Hematopoietic multipotent progenitor cell treated with erythropoietin and hydrocortisone succinate and interleukin-3 and kit ligand, for 15 days (in vitro differentiated cells): ENCODE results near the gene SLC9A9.

ENCODE experiments used
- DNase-seq: peaks from one replicate; pipeline ENCODE4 v3.0.0-alpha.2; 2015; ENCODE audit warnings: low spot score

Gene SLC9A9

DNA sequence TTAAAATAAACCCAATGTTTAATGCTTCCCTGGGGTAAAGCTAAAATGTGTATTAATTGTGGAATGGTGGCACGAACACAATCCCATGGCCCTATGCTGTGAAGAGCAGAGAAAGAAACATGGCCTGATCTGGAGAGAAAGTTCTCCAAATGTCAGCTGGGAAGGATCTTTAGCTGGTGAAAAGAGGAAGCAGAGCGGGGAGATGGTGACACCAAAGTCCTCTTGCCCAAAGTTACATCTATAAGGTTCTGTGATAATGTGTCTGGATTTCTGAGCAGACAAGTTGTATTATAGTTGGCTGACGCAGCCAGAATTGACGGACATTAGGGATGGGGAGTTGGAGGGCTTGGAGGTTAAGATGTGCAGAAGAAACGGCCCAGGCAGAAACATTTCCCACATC, 532.5 kb downstream of the SLC9A9 start:
- DNase-seq: no peak

DNA sequence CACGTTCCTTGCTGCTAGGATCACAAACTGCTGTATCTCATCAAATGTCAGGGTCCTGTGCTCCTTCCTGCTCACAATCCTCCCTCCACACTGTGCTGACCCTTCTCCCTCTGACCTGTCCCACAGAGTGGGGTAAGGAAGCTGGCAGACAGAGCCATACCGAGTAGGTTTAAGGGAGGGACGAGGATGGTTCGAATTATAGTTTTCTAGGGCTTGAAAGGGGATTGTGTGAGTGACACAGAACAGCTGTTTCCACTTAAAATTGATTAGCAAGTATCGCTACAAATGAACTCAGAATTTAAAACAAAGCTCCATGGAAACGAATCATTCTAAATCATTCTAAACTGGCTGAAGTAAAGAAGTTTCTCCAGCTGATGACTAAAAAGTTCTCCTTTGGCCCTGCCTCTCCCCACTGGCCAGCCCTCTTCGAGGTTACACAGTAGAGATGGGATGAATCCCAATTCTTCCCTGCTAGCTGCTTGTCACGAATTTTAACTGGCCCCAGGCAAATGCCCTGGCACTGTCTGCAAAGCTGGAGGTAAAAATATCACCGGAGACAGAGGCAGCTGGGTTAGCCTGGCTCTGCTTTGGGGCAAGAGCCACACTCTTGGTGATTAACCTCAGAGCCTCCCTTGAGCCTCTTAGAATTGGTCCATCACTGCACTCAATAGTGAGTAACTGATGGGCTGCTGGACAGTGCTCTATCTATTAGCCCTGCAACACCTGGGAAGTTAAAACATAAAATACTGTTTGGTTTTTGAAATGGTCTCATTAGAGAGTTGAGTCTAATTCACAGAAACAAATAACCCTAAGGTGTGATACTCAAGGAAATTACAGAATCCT, 533.8 kb downstream of the SLC9A9 start:
- no peak for DNase-seq

DNA sequence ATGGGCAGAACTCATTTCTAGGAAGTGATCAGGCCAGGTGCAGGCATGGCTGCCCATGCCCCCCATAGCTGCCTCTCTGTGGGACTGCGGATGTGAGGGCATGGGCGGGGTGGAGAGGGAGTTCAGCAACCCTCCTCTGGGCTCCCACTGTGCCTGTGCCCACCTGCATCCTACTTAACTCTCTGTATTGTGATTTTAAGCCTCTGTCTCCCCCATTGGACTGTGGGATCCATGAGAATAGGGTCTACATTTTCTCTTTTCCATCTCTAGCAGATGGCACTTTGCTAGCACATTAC, 534.4 kb downstream of the SLC9A9 start:
- DNase-seq: no peak

DNA sequence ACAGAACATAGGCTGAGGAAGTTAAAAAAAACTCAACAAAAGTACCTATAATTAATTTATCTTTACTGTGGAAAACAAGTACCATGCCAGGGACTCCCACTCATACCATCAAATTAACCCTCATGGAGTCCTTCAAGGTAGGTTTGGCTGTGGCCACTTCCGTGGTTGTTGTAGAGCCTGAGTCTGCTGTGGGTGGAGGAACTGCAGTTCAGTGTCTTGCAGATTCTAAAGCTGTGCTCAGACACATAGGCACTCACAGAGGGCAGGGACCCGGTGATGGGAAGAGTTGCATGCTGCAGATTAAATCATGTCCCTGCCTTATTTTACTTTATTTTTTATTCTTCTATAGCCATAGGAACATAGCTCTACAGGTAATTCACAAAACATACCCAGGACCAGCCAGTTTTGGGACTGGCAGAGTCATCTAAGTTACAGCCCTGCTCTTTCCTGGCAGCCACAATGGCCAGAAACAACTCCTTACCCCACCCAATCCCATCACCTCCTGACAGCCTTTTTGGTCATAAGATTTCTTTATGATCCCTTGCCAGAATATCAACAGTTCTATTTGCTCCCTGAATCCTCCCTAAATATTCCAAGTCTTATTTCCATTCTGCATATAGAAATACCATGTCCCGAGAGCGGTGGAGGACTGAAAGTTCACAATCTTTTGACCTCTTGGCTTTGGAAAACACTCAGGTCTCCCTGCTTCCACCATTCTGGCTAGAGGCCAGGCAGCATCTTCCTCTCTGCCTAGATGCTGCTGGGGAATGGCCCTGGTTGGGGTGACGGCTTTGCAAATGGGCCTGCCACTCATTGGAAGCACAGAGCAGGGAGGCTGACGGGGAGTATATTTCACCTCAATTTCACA, 535.0 kb downstream of the SLC9A9 start:
- no peak for DNase-seq

DNA sequence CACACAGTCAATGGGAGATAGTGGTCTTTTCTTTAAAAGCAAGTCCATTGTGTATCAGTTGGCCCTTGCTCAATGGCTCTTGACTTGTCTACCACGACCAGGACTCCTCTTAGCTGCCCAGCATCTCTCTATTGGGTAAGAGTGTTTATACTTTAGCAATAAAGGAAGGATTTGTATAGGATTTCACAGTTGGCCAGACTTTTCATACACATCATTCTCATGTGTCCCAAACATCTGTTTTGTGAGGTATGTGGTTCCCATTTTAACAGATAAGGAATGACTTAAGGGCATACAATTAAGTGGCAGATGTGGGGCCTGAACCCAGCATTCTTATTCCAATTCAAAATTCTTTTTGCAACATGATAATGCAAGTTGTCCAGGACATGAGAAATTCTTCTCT, 537.2 kb downstream of the SLC9A9 start:
- no peak for DNase-seq

DNA sequence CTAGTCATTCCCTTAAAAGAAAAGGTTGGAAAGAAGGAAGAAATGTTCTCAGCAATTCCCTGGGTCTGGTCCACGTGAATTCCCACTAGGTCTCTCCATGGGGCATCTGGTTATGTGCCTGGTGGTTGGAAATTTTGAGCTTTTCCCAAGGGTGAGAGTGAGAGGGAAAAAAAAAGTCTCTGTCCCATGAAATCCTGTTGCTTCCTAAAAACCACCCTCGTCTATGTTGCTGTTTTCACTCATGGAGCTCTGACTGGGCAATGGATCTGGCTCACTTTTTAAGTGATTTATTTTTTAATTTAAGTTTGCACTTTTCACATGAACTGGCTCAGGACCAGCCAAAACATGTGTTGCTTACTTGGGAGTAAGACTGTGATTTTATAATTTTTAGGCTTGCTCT, 538.6 kb downstream of the SLC9A9 start:
- no peak for DNase-seq

DNA sequence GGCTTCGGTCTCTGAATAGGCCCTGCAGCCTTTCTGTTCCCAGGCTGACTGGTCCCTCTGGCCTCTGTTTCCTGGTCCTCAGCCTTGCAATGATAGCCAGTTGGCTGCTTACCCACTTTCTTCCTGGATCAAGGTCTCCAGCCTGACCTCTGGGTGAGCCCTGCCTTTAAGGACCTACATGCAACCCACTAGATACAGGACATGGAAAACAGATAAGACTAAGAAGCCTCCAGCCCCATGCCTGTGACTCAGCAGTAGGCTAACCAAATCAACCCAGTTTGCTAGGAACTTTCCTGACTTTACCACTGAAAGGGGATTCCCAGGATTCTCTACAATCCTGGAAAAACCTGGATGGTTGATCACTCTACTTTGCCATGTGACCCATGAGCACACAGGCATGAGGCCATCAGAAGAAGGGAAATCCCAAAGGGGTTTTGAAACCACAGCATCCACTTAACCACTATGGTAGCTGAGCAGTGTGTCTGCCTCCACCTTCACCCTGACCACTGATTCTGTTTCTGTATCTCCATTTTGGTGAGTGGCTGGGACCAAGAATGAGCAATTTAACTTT, 540.6 kb downstream of the SLC9A9 start:
- DNase-seq: peak; percentile 76

DNA sequence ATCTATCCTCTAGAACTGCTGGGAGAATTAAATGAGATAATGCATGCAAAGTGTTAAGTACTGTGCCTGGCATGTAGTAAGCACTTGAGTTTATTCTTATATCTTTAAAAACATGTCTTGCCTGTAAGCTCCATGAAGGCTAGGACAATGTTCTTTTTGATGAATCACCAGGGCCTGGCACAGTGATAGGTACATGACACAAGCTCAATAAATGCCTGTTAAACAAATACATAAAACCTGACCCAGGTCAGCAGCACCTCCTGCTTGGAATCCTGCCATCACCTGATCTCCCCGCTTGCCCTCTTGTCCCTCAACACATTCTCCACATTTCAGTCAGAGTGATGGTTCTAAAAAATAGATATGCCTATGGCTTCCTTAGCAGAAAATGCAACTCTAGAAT, 541.9 kb downstream of the SLC9A9 start:
- DNase-seq: peak; percentile 62

DNA sequence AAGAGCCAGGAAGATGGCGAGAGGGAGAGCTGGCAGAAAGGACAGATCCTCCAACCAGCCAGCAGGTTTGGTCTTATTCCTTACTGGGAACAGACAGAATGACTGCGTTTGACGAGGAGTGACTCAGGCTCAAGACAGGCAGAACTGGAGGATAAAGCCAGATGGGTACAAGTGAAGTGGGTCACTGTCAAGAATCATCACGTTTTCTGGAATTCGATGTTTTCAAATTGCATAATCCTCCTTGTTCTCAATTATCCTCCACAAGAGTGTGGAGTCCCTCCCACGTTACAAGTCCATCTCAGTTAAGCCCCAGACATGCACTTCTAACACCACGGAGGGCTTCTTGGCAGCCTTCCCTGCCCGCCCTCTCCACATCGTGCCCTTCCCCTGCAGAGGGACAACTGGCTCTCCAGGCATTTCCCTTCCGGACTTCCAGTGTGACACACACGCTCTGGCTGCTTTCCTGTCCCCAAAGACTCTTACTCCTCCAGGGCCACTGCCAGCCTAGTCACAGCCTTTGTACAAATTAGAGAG, 545.6 kb downstream of the SLC9A9 start:
- no peak for DNase-seq

DNA sequence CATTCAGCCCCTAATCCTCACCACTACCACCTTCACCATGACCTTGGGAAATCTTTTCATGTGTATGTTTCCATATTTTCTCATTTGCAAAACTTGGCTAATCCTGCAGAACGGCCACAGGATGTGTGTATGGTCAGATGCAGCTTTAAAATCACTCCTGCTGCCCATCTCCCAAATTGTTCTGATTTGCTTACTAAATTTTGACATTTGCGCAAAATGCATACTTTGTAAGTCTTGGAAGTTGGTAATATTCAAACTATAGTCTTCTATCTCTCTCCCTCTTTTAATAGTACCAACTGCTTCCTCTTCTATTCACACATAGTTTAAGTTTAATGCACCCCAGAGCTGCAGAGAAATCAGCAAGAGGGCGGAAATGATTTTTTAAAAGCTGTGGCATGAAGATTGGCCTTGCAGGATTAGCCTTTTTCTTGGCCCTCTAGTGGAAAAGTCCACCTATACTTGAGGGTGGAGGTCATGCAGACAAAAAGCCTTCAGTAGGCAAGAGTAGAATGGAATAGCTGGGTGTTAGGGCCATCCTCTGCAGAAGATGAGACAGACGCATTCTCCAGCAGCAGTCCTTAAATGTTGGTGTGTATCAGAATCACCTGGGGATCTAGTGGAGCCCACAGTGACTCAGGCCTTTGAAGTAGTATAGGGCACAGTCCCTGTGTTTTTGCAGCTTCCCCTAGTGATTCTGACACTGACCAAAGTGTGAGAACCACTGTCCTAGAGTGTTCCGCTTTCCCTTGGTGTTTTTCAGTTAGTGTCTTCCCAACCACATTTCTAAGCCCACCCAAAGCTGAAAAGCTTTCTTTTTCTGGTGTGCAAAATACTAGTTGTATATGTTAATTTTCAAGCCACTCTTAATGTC, 547.0 kb downstream of the SLC9A9 start:
- DNase-seq: no peak

DNA sequence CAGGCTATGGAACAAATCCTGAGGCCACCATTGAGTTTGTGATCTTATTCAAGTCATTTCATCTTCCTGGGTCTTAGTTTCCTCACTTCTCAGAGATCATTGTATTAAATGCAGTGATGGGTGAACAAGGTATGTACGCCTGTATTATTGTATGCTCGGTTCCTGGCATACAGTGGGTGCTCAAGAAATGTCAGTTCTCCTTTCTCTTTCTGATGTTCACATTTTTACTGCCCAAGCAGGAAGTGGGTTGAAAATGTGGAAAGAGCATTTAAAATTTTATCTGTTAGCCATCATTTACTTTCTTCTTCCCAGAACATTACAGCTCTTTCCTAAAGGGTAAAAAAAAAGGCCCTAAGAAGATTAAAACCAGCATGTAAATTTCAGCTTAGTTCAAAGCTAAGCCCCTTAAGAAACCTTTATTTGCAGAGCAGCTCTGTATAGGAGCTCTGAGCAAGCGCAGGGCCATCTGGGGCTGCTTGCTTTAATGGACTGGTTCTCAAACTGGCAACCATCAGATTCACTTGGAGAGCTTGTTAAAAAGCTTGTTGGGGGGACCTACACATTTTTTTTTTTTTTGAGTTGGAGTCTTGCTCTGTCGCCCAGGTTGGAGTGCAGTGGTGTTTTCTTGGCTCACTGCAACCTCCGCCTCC, 549.3 kb downstream of the SLC9A9 start:
- no peak for DNase-seq

DNA sequence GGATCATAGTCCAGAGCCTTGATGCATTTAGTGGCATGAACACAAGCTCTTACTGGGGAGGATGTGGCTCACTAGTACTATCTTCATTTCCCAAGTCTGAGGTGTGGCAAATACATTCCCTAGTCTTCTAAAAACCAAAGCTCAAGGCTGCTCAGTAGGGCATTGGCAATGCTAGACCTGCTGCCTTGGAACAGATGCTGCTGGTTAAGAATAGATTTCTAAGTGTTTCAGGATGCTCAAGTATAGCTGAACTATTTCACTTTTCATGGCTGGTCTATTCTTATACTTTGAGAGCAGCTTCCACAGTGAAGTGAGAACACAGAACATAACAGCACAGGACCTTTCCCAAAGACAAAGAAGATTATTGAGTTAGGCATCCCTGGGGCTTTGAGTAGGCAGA, 549.9 kb downstream of the SLC9A9 start:
- no peak for DNase-seq

DNA sequence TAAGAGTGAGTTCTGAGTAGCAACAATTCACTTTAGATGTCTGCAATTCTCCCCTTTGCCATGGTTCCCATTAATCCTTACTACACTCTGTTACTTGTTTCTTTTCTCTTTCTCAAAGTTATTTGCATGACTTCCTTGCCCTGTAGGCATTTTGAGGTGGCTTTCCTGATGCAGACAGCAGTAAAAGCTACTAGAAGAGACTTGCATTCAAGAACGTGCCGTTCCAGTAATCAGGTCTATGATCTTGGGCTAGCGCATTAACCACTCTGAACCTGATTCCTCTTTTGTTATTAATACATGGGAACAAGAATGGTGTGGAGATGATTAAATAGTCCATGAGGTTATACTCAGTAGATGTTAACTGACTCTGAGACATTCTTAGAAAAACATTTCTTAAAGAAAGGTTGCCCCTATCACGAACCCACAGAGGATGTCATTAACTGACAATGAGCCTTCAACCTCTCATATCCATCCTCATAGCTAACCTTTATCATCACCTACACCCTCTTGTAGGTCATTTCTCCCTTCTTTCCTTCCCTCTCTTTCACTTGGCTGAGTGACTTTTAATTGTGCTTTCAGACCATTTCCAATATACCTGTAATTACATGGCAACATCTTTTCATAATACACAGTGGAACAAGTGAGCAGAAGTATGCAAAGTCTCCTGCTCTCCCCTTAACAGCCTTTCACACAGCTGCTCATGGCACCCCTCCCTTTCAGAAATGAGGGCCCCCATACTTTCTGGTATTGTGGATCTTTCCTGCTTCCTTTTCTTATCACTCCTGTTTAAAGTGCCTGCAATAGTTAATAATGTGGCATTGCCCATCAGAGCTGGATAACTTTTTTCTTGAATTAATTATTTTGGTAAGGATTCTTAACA, 552.8 kb downstream of the SLC9A9 start:
- no peak for DNase-seq

DNA sequence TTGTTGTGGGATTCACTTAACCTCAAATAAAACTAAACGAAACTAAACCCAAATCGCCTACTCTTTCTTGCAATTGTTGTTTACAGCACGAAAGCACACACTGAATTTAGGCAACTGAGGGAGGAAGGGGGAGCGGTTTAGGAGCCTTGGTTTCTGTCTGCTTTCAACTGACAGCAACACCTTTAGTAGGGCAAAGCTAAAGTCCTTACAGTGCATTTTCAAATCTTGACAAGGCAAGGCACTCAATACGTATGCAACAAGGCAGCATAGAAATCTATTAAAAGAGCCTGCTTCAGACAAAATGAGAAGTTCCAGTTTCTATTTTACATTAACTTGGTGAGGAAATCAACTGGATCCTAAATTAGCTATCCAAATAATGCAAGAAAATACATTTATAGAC, 554.1 kb downstream of the SLC9A9 start:
- no peak for DNase-seq

DNA sequence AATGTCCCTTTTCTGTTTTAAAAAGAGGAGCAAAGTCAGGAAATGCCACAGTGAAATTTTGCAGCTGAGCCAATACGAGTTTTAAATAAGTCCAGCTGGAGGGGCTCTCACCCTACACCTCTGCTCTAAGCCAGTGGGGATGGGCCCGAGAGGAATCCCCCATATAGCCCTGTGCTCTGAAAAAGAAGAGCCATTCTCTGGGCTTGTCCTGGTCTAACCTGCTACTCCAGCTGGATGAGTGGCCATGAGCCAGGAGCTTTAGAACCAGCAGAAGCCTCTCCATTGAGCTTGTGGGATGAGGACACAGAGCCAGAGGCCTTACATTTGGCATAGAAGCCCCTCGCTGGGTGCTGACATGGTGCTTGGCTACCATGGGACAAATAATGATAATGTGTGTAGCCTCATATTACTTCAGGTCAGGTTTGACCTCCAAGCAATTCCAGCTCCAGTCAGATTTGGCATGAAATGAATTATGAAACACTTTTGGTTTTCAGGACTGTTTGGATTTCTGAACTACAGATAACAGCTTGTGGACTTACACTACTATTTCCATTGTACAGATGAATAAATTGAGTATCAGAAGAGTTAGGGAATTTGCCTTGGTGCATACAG, 556.3 kb downstream of the SLC9A9 start:
- DNase-seq: no peak

DNA sequence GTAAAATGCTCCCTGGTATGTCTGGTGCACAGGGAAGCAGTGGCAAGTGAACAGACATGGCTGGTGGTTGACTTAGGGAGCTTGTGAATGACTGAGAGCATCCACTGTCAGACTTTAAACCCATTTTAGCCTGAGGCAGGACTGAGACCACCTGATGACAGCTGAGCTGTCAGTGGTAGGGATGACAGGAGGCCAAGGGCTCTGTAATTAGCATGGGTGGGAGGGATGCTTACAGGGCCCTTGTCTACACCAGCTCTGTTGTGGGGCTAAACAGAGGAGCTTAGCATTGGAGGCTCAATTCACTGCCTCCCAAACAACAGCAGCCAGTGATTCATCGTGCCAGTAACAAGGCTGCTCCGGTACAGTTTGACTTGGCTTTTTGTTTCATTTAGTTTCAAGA, 559.3 kb downstream of the SLC9A9 start:
- no peak for DNase-seq

DNA sequence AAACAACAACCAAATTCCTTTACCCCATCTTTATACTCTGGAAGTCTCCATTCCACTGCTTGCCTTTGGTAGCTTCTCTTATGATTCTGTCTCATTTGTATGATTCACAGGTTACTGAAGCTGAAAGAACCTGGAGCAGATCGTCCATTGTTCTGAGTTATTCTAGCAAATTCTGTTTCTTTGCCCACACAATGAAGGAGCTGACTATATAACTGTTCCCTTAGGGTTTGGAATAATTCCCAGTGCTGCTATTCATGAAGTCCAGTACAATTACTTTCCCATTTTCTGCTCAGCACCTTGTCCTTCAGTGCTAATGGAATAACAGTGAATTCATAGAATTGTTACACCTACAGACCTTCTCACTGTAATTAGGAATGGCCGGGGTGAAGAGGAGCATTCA, 560.9 kb downstream of the SLC9A9 start:
- no peak for DNase-seq

DNA sequence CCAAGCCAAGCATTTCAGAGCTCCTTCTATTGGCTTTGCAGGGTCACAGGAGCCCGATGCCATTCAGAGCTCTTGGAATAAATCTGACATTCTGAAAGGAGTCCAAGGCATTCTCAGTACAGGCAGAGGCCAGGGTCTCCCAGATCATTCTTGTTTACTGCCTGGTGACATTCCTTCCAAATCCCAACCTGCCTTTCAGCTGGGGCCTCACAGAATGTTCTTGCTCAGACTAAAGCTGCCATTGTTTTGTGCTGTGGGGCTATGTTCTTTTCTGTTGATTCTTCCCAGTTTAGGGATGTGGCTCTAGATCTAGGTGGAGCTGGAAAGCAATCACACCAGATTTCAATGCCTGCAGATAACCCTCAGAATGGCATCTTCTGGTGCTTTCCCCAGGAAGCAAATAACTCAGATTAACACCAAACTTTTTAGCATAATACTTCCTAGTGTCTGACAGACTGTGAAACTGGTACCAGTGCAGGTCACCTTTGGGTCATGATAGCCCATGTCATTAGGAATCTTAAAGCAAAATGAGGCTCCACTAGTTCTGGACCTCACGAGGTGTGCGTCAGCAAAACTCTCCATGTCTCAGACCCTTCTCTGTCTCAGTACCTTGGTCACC, 561.8 kb downstream of the SLC9A9 start:
- no peak for DNase-seq

DNA sequence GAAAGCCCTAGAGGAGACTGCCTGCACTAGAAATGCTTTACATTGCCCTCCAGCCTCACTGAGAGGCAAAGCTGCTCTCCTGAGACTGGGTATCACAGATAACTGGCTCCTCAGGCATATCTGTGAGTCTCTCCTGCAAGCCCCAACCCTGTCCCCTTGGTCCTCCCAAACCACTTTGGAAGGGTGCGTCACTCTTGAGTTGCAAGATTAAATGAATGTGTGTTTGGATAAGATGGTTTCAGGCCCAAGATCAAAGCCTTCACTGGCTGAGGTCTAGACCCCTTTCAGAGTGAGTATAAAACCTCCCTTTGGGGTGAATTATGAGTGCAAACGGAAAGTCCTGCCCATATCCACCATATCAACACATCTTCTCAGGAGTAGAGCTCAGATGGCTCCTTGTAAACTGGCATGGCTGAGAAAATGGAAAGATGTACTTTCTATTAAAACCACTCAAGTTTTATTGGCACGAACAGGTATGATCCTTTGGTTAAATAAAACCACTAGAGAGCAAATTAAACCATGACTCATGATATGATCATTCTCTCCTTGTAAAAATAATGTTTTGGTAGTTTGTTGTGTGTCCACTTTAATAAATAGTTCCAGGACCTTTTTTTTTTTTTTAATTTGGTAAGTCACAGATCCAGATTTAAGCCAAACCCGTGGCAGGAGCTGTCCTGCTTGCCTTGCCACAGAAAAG, 564.7 kb downstream of the SLC9A9 start:
- peak; percentile 93 for DNase-seq
